ENCODE results near the gene MDM1. TPM values are rescaled to one million over a fixed set of nuclear protein-coding genes. Genes with fewer than 3 reads are reported as not detected.

Gene MDM1
- total RNA-seq, 2 donors from 2014 or later, result 19.0 to 27.3 TPM

- H3K9me3 Mint-ChIP-seq, result peaks cover 0 to 5% of the 10 kb centered on the region in 2 donors
- ATAC-seq (replicated peaks in 1 of 2) (peak in 1 of 2 donors; percentile 4), DNase-seq (no peak)
- no peak overlapping the region for H3K27ac Mint-ChIP-seq
- no peak overlapping the region for H3K4me3 Mint-ChIP-seq
- peaks cover 0 to 2% of the 10 kb centered on the region in 2 donors for H3K36me3 Mint-ChIP-seq (ENCODE audit: insufficient read depth in 2 of 2)
- peaks cover 18% of the 10 kb centered on the region for H3K4me1 Mint-ChIP-seq (ENCODE audit: low read depth)
- peaks cover 29% of the 10 kb centered on the region for H3K27me3 Mint-ChIP-seq (ENCODE audit: low read depth)
These were observed 17.1 kb upstream of the MDM1 start for GRCh38 chr12:68349220-68349621.

DNA sequence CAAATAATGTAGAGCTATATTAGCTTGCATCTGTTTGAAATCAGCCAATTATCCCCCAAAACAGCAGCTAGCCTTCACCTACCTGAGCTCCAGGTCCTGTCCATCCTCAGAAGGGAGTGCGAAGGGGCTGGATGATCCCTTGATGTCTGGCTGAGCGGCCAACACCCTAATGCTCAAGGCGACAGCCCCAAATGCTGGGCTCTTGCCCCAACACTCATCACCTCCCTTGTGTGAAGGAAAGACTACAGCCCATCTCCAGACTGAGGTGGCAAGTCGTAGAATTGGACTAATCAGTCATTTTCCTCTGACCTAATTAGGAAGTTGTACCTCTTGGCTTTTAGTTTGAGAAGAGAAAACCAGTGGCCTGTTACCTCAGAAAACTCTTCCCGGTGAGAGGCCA is 16.3 kb upstream of the MDM1 start:
- peaks cover 0 to 2% of the 10 kb centered on the region in 2 donors for H3K36me3 Mint-ChIP-seq (ENCODE audit: insufficient read depth in 2 of 2)
- H3K27ac Mint-ChIP-seq, result no peak overlapping the region
- peaks cover 33% of the 10 kb centered on the region for H3K27me3 Mint-ChIP-seq (ENCODE audit: low read depth)
- no peak overlapping the region for H3K4me3 Mint-ChIP-seq
- ATAC-seq (replicated peaks in 1 of 2) (no peak), DNase-seq (no peak)
- H3K9me3 Mint-ChIP-seq, result peaks cover 0 to 5% of the 10 kb centered on the region in 2 donors
- H3K4me1 Mint-ChIP-seq (ENCODE audit: low read depth), result peaks cover 18% of the 10 kb centered on the region

- ATAC-seq (replicated peaks in 1 of 2) (no peak), DNase-seq (no peak)
- Mint-ChIP-seq H3K9me3 (peaks cover 0 to 5% of the 10 kb centered on the region in 2 donors), H3K36me3 (ENCODE audit: insufficient read depth in 2 of 2) (peaks cover 0 to 2% of the 10 kb centered on the region in 2 donors), H3K27me3 (ENCODE audit: low read depth) (peaks cover 43% of the 10 kb centered on the region), H3K4me1 (ENCODE audit: low read depth) (peaks cover 18% of the 10 kb centered on the region), H3K4me3 (no peak overlapping the region), H3K27ac (no peak overlapping the region)
These were observed 13.6 kb upstream of the MDM1 start for GRCh38 chr12:68345763-68346162.

DNA sequence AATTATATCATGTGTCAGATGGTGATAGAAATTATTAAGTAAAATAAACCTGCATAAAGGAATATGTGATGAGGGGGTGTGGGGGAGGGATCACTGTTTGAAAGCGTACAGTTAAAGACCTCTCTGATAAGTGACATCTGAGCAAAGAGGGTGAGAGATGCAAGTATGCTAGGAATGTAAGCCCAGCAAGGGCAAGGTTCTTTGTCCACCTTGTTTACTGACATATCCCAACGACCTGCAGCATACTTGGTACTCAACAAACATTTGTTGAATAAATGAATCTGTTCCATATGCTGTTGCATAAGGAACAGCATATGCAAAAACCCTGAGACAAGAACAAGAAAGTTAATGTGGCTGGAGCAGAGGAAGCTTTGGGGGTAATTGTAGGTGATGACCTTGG is 12.0 kb upstream of the MDM1 start:
- Mint-ChIP-seq H3K36me3 (ENCODE audit: insufficient read depth in 2 of 2) (peaks cover 0 to 2% of the 10 kb centered on the region in 2 donors), H3K4me1 (ENCODE audit: low read depth) (peaks cover 18% of the 10 kb centered on the region), H3K9me3 (peaks cover 0 to 5% of the 10 kb centered on the region in 2 donors), H3K27ac (no peak overlapping the region), H3K27me3 (ENCODE audit: low read depth) (peaks cover 33% of the 10 kb centered on the region), H3K4me3 (no peak overlapping the region)
- ATAC-seq (replicated peaks in 1 of 2) (no peak), DNase-seq (no peak)

DNA sequence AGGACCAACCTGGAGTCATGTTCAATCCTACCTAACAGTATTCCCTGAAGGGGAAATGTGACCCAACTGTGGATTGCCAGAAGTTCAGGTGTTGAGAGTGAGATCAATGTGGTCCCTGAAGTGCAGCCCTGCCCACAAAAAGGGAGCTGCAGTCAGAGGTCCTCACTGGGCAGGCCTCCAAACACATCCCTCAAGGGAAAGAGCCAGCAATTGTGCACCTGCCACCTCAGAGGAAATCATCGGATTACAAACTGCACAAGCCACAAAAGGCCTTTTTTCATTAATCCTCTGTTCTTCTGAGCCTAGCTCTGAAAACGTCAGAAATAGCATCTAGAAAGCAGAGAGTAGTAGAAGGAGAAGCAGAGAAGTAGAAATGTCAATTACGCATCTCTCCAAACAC is 10.8 kb upstream of the MDM1 start:
- ATAC-seq (replicated peaks in 1 of 2), result no peak
- Mint-ChIP-seq H3K27ac (no peak overlapping the region), H3K27me3 (ENCODE audit: low read depth) (peaks cover 33% of the 10 kb centered on the region), H3K9me3 (peaks cover 0 to 5% of the 10 kb centered on the region in 2 donors), H3K36me3 (ENCODE audit: insufficient read depth in 2 of 2) (peaks cover 0 to 2% of the 10 kb centered on the region in 2 donors), H3K4me3 (no peak overlapping the region), H3K4me1 (ENCODE audit: low read depth) (peaks cover 18% of the 10 kb centered on the region)
- DNase-seq, result no peak

DNA sequence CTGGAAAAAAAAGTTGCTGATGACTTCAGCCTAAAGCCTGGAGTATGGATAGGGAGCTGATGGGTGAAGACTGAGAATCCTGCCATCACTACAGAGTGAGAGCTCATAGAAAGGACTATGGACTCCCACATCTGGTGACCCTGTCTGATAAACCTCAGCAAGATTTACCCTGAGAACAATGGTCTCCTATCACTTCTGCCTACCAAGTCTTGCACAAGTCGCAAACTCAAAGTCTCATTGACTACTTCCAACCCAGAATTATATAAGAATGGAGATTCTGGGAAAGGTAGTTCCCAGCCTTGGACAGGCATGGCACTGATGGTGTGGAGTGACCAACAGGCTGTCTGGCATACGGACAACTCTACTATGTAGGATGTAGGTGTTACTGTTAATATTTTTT is 9.7 kb upstream of the MDM1 start:
- ATAC-seq (replicated peaks in 1 of 2) (no peak), DNase-seq (no peak)
- Mint-ChIP-seq H3K9me3 (peaks cover 0 to 2% of the 10 kb centered on the region in 2 donors), H3K4me1 (ENCODE audit: low read depth) (peaks cover 14% of the 10 kb centered on the region), H3K36me3 (ENCODE audit: insufficient read depth in 2 of 2) (no peaks in the 10 kb centered on the region), H3K27ac (no peak overlapping the region), H3K27me3 (ENCODE audit: low read depth) (peaks cover 29% of the 10 kb centered on the region), H3K4me3 (no peak overlapping the region)

- Mint-ChIP-seq H3K9me3 (peaks cover 0 to under 1% of the 10 kb centered on the region in 2 donors), H3K27me3 (ENCODE audit: low read depth) (peaks cover 17% of the 10 kb centered on the region), H3K4me3 (no peak overlapping the region), H3K4me1 (ENCODE audit: low read depth) (peaks cover 2% of the 10 kb centered on the region), H3K27ac (no peak overlapping the region), H3K36me3 (ENCODE audit: insufficient read depth in 2 of 2) (no peaks in the 10 kb centered on the region)
- ATAC-seq (replicated peaks in 1 of 2), result no peak
- DNase-seq, result no peak
These were observed 8.5 kb upstream of the MDM1 start for GRCh38 chr12:68340404-68341270.

DNA sequence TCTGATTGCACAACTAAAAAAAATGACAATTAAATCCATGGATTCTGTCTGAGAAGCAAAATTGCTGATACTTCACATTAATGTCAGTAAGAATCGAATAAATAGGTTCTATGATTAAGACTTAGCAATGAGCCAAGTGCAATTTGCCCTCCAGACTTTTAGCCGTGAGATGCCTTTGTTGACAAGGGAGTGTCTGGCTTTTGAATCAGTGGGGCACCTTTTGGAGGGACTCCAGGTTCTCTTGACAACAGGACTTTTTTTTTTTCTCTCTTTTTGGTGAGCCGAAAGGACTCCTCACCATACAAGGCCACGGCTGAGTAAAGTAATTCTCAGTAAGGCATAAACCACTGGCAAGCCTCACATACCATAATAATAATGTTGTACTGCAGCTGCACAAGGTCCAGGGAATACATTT is 4.7 kb upstream of the MDM1 start:
- DNase-seq (no peak), ATAC-seq (replicated peaks in 1 of 2) (no peak)
- Mint-ChIP-seq H3K27me3 (ENCODE audit: low read depth) (no peaks in the 10 kb centered on the region), H3K4me3 (no peak overlapping the region), H3K9me3 (no peaks in the 10 kb centered on the region), H3K27ac (no peak overlapping the region), H3K4me1 (ENCODE audit: low read depth) (peaks cover 24% of the 10 kb centered on the region), H3K36me3 (ENCODE audit: insufficient read depth in 2 of 2) (no peaks in the 10 kb centered on the region)

DNA sequence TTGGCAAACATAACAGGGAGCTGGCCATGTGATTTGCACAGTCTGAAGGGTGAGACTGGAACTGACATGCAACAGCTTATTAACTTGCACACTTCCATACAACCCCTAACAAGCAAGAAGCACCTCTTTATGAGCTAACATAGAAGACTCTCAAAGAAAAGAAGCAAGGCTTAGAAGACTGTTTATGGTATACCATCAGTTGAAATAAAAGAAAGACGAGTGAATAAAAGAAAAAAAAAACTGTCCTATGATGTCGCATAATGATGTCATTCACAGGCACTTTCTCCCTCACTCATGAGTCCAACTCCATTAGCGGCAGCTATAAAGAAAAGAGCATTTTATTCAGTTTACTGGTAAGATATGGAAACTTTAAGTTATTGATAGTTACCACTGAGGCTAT is 3.3 kb upstream of the MDM1 start:
- no peak overlapping the region for H3K4me3 Mint-ChIP-seq
- no peak for DNase-seq
- no peaks in the 10 kb centered on the region for H3K27me3 Mint-ChIP-seq (ENCODE audit: low read depth)
- ATAC-seq (replicated peaks in 1 of 2), result no peak
- H3K9me3 Mint-ChIP-seq, result no peaks in the 10 kb centered on the region
- peaks cover 34% of the 10 kb centered on the region for H3K4me1 Mint-ChIP-seq (ENCODE audit: low read depth)
- no peaks in the 10 kb centered on the region for H3K36me3 Mint-ChIP-seq (ENCODE audit: insufficient read depth in 2 of 2)
- H3K27ac Mint-ChIP-seq, result no peak overlapping the region

- Mint-ChIP-seq H3K36me3 (ENCODE audit: insufficient read depth in 2 of 2) (no peaks in the 10 kb centered on the region), H3K4me1 (ENCODE audit: low read depth) (peaks cover 34% of the 10 kb centered on the region), H3K27me3 (ENCODE audit: low read depth) (no peaks in the 10 kb centered on the region), H3K9me3 (no peaks in the 10 kb centered on the region), H3K4me3 (peak overlapping the region; percentile 53 to 95), H3K27ac (no peak overlapping the region)
- peak; percentile 49 to 51 for DNase-seq
- ATAC-seq (replicated peaks in 1 of 2), result peak; percentile 28 to 35
These were observed 2.0 kb upstream of the MDM1 start for GRCh38 chr12:68334132-68334531.

GRCh38 chr12:68332728-68333630 is 817 bp upstream of the MDM1 start:
- Mint-ChIP-seq H3K9me3 (no peaks in the 10 kb centered on the region), H3K36me3 (ENCODE audit: insufficient read depth in 2 of 2) (no peaks in the 10 kb centered on the region), H3K27me3 (ENCODE audit: low read depth) (no peaks in the 10 kb centered on the region), H3K27ac (peak overlapping the region; percentile 89), H3K4me1 (ENCODE audit: low read depth) (peaks cover 34% of the 10 kb centered on the region), H3K4me3 (peak overlapping the region; percentile 90 to 95)
- no peak for DNase-seq
- ATAC-seq (replicated peaks in 1 of 2), result no peak

DNA sequence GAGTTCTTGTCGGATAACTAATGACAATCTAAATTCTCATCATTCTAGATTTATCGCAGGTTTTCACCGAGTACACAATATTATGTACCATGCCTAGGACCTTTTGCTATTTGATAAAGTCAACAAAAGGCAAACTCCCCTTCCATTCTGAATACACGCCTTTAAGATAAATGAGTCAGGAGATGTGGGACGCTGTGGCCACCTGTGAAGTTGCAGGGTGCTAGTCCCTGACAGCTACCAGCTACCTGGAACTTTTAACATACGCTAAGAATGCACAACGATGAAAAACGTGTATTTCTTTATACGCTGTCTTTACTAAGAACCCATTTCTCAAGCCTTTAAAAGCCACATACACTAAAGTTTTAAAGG is 678 bp downstream of the MDM1 start:
- H3K4me1 Mint-ChIP-seq (ENCODE audit: low read depth), result peaks cover 34% of the 10 kb centered on the region
- H3K27ac Mint-ChIP-seq, result no peak overlapping the region
- ATAC-seq (replicated peaks in 1 of 2) (no peak), DNase-seq (peak; percentile 22 to 39)
- H3K27me3 Mint-ChIP-seq (ENCODE audit: low read depth), result no peaks in the 10 kb centered on the region
- H3K36me3 Mint-ChIP-seq (ENCODE audit: insufficient read depth in 2 of 2), result no peaks in the 10 kb centered on the region
- no peaks in the 10 kb centered on the region for H3K9me3 Mint-ChIP-seq
- H3K4me3 Mint-ChIP-seq, result peak overlapping the region; percentile 90 to 95

DNA sequence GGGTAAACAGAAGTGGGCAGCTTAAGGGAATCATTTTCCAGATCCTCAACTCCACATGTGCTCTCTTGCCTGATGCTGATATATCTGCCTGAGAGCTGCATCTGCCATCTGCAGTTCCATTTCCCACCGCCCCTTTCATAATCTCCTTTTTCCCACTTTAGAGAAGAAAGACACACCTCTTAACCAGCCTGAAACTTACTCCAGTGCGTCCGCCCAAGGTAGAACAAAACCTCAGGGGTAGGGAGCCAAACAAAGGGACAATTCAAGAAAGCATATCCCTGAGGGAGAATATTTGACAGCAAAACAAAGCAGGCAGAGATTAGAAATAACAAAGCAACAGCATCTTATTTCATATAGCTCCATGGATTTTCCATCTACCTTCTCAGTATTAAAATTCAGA is 4.3 kb downstream of the MDM1 start:
- peaks cover 24% of the 10 kb centered on the region for H3K4me1 Mint-ChIP-seq (ENCODE audit: low read depth)
- H3K4me3 Mint-ChIP-seq, result no peak overlapping the region
- ATAC-seq (replicated peaks in 1 of 2), result no peak
- H3K27me3 Mint-ChIP-seq (ENCODE audit: low read depth), result no peaks in the 10 kb centered on the region
- peaks cover 0 to 3% of the 10 kb centered on the region in 2 donors for H3K36me3 Mint-ChIP-seq (ENCODE audit: insufficient read depth in 2 of 2)
- H3K9me3 Mint-ChIP-seq, result no peaks in the 10 kb centered on the region
- no peak overlapping the region for H3K27ac Mint-ChIP-seq
- DNase-seq, result no peak
